Liver (tissue), 9 donors: ENCODE data around the gene MED27. TPM values are rescaled to one million over a fixed set of nuclear protein-coding genes. Genes with fewer than 3 reads are reported as not detected.

ENCODE experiments used
- DNase-seq: peaks from one replicate; pipeline ENCODE4 v3.0.0-alpha.2; 2017; ENCODE audit warnings: low spot score
- H3K27ac ChIP-seq, 2 donors: one replicate each; pipeline ENCODE4 v1.7.0; 2013; ENCODE audit warnings: inconsistent platforms in 2 of 2, low read length in 2 of 2, control low read depth in 1 of 2, low read depth in 1 of 2, mild to moderate bottlenecking in 1 of 2
- H3K27me3 ChIP-seq, 4 donors: one replicate each; pipeline versions ENCODE4 v1.6.1 to v1.7.0; 2013; ENCODE audit warnings: low read length in 3 of 4, inconsistent platforms in 1 of 4, mild to moderate bottlenecking in 1 of 4, moderate library complexity in 1 of 4; ENCODE audit not compliant: control insufficient read depth in 4 of 4, insufficient read depth in 4 of 4
- H3K36me3 ChIP-seq, 4 donors: one replicate each; pipeline versions ENCODE4 v1.6.1 to v1.7.0; 2013; ENCODE audit warnings: low read length in 3 of 4, mild to moderate bottlenecking in 3 of 4, low read depth in 1 of 4, moderate library complexity in 1 of 4; ENCODE audit not compliant: control insufficient read depth in 4 of 4, insufficient read depth in 3 of 4
- H3K4me1 ChIP-seq, 4 donors: one replicate each; pipeline versions ENCODE4 v1.6.1 to v1.7.0; 2013; ENCODE audit warnings: low read length in 3 of 4, mild to moderate bottlenecking in 3 of 4, moderate library complexity in 1 of 4; ENCODE audit not compliant: control insufficient read depth in 4 of 4, insufficient read depth in 4 of 4
- H3K4me3 ChIP-seq, 3 donors: one replicate each; pipeline versions ENCODE4 v1.6.1 to v1.7.0; 2013; ENCODE audit warnings: low read length in 3 of 3, control low read depth in 1 of 3, low read depth in 1 of 3, mild to moderate bottlenecking in 1 of 3
- H3K9ac ChIP-seq, 2 donors: one replicate each; pipeline ENCODE4 v1.7.0; 2013; ENCODE audit warnings: low read length in 2 of 2, mild to moderate bottlenecking in 2 of 2, moderate library complexity in 2 of 2, control low read depth in 1 of 2, low read depth in 1 of 2
- H3K9me3 ChIP-seq, 4 donors: one replicate each; pipeline versions ENCODE4 v1.6.1 to v1.7.0; 2013; ENCODE audit warnings: low read length in 3 of 4; ENCODE audit not compliant: control insufficient read depth in 4 of 4
- ATF3 ChIP-seq: IDR thresholded peaks from 2 replicates; pipeline ENCODE4 v1.6.1; 2016; ENCODE audit warnings: antibody characterized with exemption
- FOXA2 ChIP-seq: IDR thresholded peaks from 2 replicates; pipeline ENCODE4 v1.6.1; 2016; ENCODE audit warnings: antibody characterized with exemption
- GABPA ChIP-seq, 2 donors: IDR thresholded peaks in 1 of 2; conservative IDR thresholded peaks in 1 of 2; 2 replicates each; pipeline ENCODE4 v1.6.1; 2016; ENCODE audit warnings: antibody characterized with exemption in 2 of 2, mild to moderate bottlenecking in 1 of 2, moderate library complexity in 1 of 2
- HNF4A ChIP-seq, 2 donors: conservative IDR thresholded peaks; 2 replicates each; pipeline ENCODE4 v1.6.1; 2016; ENCODE audit warnings: antibody characterized with exemption in 2 of 2, mild to moderate bottlenecking in 2 of 2
- HNF4G ChIP-seq: IDR thresholded peaks from 2 replicates; pipeline ENCODE4 v1.6.1; 2016; ENCODE audit warnings: antibody characterized with exemption
- JUND ChIP-seq, 2 donors: IDR thresholded peaks; 2 replicates each; pipeline ENCODE4 v1.6.1; 2016; ENCODE audit warnings: antibody characterized with exemption in 2 of 2
- NR2F2 ChIP-seq: IDR thresholded peaks from 2 replicates; pipeline ENCODE4 v1.6.1; 2016; ENCODE audit warnings: antibody characterized with exemption
- RAD21 ChIP-seq, 2 donors: IDR thresholded peaks; 2 replicates each; pipeline ENCODE4 v1.6.1; 2016; ENCODE audit warnings: antibody characterized with exemption in 2 of 2, mild to moderate bottlenecking in 2 of 2
- REST ChIP-seq: IDR thresholded peaks from 2 replicates; pipeline ENCODE4 v1.6.1; 2016; ENCODE audit warnings: antibody characterized with exemption, mild to moderate bottlenecking
- RXRA ChIP-seq, 2 donors: IDR thresholded peaks; 2 replicates each; pipeline ENCODE4 v1.6.1; 2017 to 2018; ENCODE audit warnings: antibody characterized with exemption in 2 of 2, mild to moderate bottlenecking in 1 of 2
- TAF1 ChIP-seq: conservative IDR thresholded peaks from 2 replicates; pipeline ENCODE4 v1.6.1; 2016; ENCODE audit warnings: antibody characterized with exemption, mild to moderate bottlenecking
- YY1 ChIP-seq: IDR thresholded peaks from 2 replicates; pipeline ENCODE4 v1.6.1; 2016; ENCODE audit warnings: antibody characterized with exemption, mild to moderate bottlenecking
- ZBTB33 ChIP-seq: IDR thresholded peaks from 2 replicates; pipeline ENCODE4 v1.6.1; 2016; ENCODE audit warnings: antibody characterized with exemption
- WGBS: extraction: QIAGEN DNeasy Blood & Tissue Kit; methylation state at CpG from one replicate; pipeline ENCODE4 v1.1.7; 2013; 5-methylcytosine and 5-hydroxymethylcytosine counted together
- polyA plus RNA-seq, 2 donors: library from polyadenylated mRNA; stranded (reverse) in 1 of 2; unstranded in 1 of 2; fragments of 200-250 nt in 1 of 2; fragments of >200 nt in 1 of 2; fragmentation: Nextera tagmentation in 1 of 2; extraction: Ambion mirVana in 1 of 2; gene quantifications; one replicate each; pipeline versions ENCODE4 v1.2.1 to v1.2.3, GENCODE V29; 2013 to 2015
- total RNA-seq, 2 donors: library from RNA; depleted of rRNA; stranded (reverse); fragments of >200 nt; gene quantifications; one replicate each; pipeline ENCODE4 v1.2.3, GENCODE V29; 2014
- TF ChIP-seq, protein P1 (sequence below): fragments of 150-350 bp; IDR thresholded peaks from 2 replicates; pipeline ENCODE4 v1.5.1; 2017; ENCODE audit warnings: improper control_type of control experiment, low read depth, low read length; ENCODE audit not compliant: missing input control
- donor health status: healthy.
- donor health status: healthy.
- donor health status: healthy.
- donor health status: healthy.
- donor health status: healthy.

The MED27 gene
- total and polyA plus RNA-seq, 4 donors, result 4.6 to 7.9 (median 5.5) TPM

DNA sequence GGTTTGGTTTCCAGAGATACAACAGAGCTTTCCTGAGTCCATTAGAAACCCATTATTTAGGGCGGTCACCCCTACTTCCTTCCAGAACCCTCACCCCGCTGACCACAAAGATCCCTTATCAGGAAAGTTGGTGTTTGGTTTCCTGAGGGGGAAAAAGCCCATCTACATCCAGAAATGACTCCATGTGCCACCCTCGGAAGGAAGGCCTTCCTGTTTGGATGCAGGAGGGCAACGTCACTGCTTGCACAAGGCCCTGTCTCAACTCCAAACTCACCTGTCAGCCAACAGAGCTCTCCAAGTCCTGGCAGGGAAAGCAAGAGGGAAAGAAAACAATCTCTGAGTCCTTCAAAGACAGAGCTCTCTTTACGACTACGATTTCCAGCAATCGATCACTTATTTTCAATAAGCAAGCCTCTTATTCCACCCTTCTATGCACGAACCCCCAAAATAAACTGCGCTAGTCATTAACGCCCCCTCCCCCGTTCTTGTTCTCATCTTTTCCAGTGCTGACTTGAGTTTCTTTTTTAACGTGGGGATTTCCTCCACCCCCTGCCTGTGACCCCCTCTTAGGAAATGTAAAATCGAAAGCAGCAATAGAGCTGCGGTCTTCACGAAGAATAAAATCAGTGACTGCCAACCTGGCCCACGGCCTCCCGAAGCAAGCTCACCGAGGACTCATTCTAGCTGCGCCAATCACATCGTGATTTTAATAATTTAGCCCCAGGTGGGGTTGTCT is 46.4 kb upstream of the MED27 start:
- no peak for DNase-seq
- H3K27ac ChIP-seq, result no peak overlapping the region
- H3K4me3 ChIP-seq, result no peak overlapping the region
- no peaks in the 10 kb centered on the region for H3K36me3 ChIP-seq
- 52% methylated on average over 20 of the region's 20 CpGs for WGBS
- no peaks in the 10 kb centered on the region for H3K4me1 ChIP-seq
- H3K27me3 ChIP-seq, result peaks cover 0 to 11% (median 2%) of the 10 kb centered on the region in 4 donors
- H3K9me3 ChIP-seq, result no peaks in the 10 kb centered on the region
- no peak overlapping the region for H3K9ac ChIP-seq
- TF ChIP-seq RAD21 (IDR thresholded peaks at IDR 0.05), result no peak
- no peak for TF ChIP-seq HNF4G

GRCh38 chr9:132125361-132125760 is 45.7 kb upstream of the MED27 start:
- H3K9ac ChIP-seq, result no peak overlapping the region
- H3K4me1 ChIP-seq, result no peaks in the 10 kb centered on the region
- TF ChIP-seq HNF4G, result no peak
- no peak for TF ChIP-seq FOXA2
- TF ChIP-seq, protein P1, sequence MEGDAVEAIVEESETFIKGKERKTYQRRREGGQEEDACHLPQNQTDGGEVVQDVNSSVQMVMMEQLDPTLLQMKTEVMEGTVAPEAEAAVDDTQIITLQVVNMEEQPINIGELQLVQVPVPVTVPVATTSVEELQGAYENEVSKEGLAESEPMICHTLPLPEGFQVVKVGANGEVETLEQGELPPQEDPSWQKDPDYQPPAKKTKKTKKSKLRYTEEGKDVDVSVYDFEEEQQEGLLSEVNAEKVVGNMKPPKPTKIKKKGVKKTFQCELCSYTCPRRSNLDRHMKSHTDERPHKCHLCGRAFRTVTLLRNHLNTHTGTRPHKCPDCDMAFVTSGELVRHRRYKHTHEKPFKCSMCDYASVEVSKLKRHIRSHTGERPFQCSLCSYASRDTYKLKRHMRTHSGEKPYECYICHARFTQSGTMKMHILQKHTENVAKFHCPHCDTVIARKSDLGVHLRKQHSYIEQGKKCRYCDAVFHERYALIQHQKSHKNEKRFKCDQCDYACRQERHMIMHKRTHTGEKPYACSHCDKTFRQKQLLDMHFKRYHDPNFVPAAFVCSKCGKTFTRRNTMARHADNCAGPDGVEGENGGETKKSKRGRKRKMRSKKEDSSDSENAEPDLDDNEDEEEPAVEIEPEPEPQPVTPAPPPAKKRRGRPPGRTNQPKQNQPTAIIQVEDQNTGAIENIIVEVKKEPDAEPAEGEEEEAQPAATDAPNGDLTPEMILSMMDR, result no peak
- no peak overlapping the region for H3K27ac ChIP-seq
- H3K9me3 ChIP-seq, result no peaks in the 10 kb centered on the region
- H3K36me3 ChIP-seq, result no peaks in the 10 kb centered on the region
- H3K4me3 ChIP-seq, result no peak overlapping the region
- no peak for DNase-seq
- WGBS, result 32% methylated on average over 7 of the region's 7 CpGs
- peaks cover 0 to 11% (median 2%) of the 10 kb centered on the region in 4 donors for H3K27me3 ChIP-seq

DNA sequence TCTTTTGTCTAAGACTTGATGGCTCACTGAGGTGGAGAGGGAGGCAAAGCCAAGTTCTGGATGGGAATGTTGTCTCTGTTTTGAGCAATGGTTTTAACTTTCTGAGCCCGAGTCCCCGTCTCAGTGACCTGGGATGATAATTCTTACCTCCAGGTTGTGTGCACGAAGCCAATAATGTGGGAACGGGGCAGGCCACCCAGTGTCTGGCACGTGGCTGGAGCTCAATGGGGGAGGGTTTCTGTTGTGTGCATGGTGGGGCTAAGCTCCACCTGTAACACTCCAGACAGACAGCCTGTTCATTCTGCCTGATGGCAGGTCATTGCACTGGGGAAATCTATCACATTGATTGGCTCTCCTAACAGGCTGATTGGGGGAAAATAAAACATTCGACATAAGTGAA is 45.1 kb upstream of the MED27 start:
- TF ChIP-seq ATF3, result no peak
- no peak for TF ChIP-seq ZBTB33
- no peak for TF ChIP-seq YY1
- no peak for TF ChIP-seq REST
- TF ChIP-seq TAF1, result no peak
- no peak for TF ChIP-seq HNF4G
- TF ChIP-seq FOXA2, result no peak
- TF ChIP-seq JUND (IDR thresholded peaks at IDR 0.05), result no peak
- TF ChIP-seq RXRA (IDR thresholded peaks at IDR 0.05), result no peak
- TF ChIP-seq, protein P1, result no peak
- TF ChIP-seq HNF4A (conservative IDR thresholded peaks at IDR 0.05), result no peak
- TF ChIP-seq NR2F2, result no peak
- TF ChIP-seq GABPA (IDR thresholded peaks at IDR 0.05 in 1 of 2, conservative IDR thresholded peaks at IDR 0.05 in 1 of 2), result no peak
- peaks cover 0 to 11% (median 2%) of the 10 kb centered on the region in 4 donors for H3K27me3 ChIP-seq
- no peak for DNase-seq
- no peaks in the 10 kb centered on the region for H3K9me3 ChIP-seq
- no peaks in the 10 kb centered on the region for H3K36me3 ChIP-seq
- H3K9ac ChIP-seq, result no peak overlapping the region
- H3K4me1 ChIP-seq, result no peaks in the 10 kb centered on the region
- 41% methylated on average over 6 of the region's 6 CpGs for WGBS
- no peak overlapping the region for H3K4me3 ChIP-seq
- H3K27ac ChIP-seq, result no peak overlapping the region
